ENCODE results near the gene TYSND1.

- no peak for TF ChIP-seq POLR2A (IDR thresholded peaks at IDR 0.05; ENCODE audit: low read depth, low read length)
- TF ChIP-seq POLR2AphosphoS5 (IDR thresholded peaks at IDR 0.05; ENCODE audit: low read depth, low read length) = no peak
- TF ChIP-seq POU2F2 (IDR thresholded peaks at IDR 0.05; ENCODE audit: low read depth, low read length) = no peak
- TF ChIP-seq SPI1 (IDR thresholded peaks at IDR 0.05; ENCODE audit: low read depth, low read length) = no peak
Measured at GRCh38 chr10:70112071-70112470, 34.4 kb downstream of the TYSND1 start.
